Measurements from ENCODE around the gene NDUFA9.

Gene NDUFA9

GRCh38 chr12:4663971-4664505 is 15.1 kb downstream of the NDUFA9 start:
- H3K36me3 ChIP-seq (ENCODE audit: insufficient read depth, low read length): peaks cover 87% of the 10 kb centered on the region
- H3F3A ChIP-seq (ENCODE audit: low read depth): no peaks in the 10 kb centered on the region
- no peaks in the 10 kb centered on the region for H3K79me2 ChIP-seq (ENCODE audit: insufficient read depth, low read length)
- no peak for TF ChIP-seq EZH2phosphoT487 (IDR thresholded peaks at IDR 0.05; ENCODE audit: borderline replicate concordance)
- TF ChIP-seq, protein P1, sequence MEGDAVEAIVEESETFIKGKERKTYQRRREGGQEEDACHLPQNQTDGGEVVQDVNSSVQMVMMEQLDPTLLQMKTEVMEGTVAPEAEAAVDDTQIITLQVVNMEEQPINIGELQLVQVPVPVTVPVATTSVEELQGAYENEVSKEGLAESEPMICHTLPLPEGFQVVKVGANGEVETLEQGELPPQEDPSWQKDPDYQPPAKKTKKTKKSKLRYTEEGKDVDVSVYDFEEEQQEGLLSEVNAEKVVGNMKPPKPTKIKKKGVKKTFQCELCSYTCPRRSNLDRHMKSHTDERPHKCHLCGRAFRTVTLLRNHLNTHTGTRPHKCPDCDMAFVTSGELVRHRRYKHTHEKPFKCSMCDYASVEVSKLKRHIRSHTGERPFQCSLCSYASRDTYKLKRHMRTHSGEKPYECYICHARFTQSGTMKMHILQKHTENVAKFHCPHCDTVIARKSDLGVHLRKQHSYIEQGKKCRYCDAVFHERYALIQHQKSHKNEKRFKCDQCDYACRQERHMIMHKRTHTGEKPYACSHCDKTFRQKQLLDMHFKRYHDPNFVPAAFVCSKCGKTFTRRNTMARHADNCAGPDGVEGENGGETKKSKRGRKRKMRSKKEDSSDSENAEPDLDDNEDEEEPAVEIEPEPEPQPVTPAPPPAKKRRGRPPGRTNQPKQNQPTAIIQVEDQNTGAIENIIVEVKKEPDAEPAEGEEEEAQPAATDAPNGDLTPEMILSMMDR (conservative IDR thresholded peaks at IDR 0.05; ENCODE audit: low read length): no peak
- H3K9me3 ChIP-seq (ENCODE audit: insufficient read depth, low read depth, low read length): no peaks in the 10 kb centered on the region
- H3K27me3 ChIP-seq (ENCODE audit: insufficient read depth, low read length, poor library complexity, severe bottlenecking): no peaks in the 10 kb centered on the region
- H2AFZ ChIP-seq (ENCODE audit: low read length): no peak overlapping the region
- no peak overlapping the region for H3K9ac ChIP-seq (ENCODE audit: low read depth, low read length, poor library complexity, severe bottlenecking)
- H4K20me1 ChIP-seq (ENCODE audit: insufficient read depth, low read length, poor library complexity, severe bottlenecking): no peaks in the 10 kb centered on the region
- no peaks in the 10 kb centered on the region for H3K9me2 ChIP-seq (replicated peaks; ENCODE audit: low read depth, low read length)
- no peak overlapping the region for H3K4me2 ChIP-seq (ENCODE audit: low read depth, low read length, poor library complexity, severe bottlenecking)
- no peaks in the 10 kb centered on the region for H3K4me1 ChIP-seq (ENCODE audit: insufficient read depth, low read length, poor library complexity, severe bottlenecking)
- no peak overlapping the region for H3K4me3 ChIP-seq (ENCODE audit: low read length, poor library complexity, severe bottlenecking)

DNA sequence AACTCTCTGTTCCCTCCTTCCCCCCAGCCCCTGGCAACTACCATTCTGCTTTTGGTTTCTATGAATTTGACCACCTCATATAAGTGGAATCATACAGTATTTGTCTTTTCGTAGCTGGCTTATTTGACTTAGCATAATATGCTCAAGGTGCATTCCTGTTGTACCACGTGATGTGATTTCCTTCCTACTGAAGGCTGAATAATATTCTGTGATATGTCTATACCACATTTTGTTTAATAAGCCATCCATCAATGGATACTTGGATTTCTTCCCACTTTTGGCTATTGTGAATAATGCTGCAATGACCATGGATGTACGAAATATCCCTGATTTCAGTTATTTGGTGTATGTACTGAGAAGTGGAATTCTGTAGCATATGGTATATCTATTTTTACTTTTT is 16.3 kb downstream of the NDUFA9 start:
- TF ChIP-seq, protein P1 (conservative IDR thresholded peaks at IDR 0.05; ENCODE audit: low read length): no peak
- TF ChIP-seq EZH2phosphoT487 (IDR thresholded peaks at IDR 0.05; ENCODE audit: borderline replicate concordance): no peak
- H3K27me3 ChIP-seq (ENCODE audit: insufficient read depth, low read length, poor library complexity, severe bottlenecking): no peaks in the 10 kb centered on the region
- no peaks in the 10 kb centered on the region for H3K9me2 ChIP-seq (replicated peaks; ENCODE audit: low read depth, low read length)
- H3K36me3 ChIP-seq (ENCODE audit: insufficient read depth, low read length): peaks cover 87% of the 10 kb centered on the region
- H3K79me2 ChIP-seq (ENCODE audit: insufficient read depth, low read length): no peaks in the 10 kb centered on the region
- no peak overlapping the region for H2AFZ ChIP-seq (ENCODE audit: low read length)
- no peaks in the 10 kb centered on the region for H4K20me1 ChIP-seq (ENCODE audit: insufficient read depth, low read length, poor library complexity, severe bottlenecking)
- no peak overlapping the region for H3K9ac ChIP-seq (ENCODE audit: low read depth, low read length, poor library complexity, severe bottlenecking)
- no peaks in the 10 kb centered on the region for H3K4me1 ChIP-seq (ENCODE audit: insufficient read depth, low read length, poor library complexity, severe bottlenecking)
- no peak overlapping the region for H3K4me3 ChIP-seq (ENCODE audit: low read length, poor library complexity, severe bottlenecking)
- H3K9me3 ChIP-seq (ENCODE audit: insufficient read depth, low read depth, low read length): no peaks in the 10 kb centered on the region
- H3F3A ChIP-seq (ENCODE audit: low read depth): no peaks in the 10 kb centered on the region
- no peak overlapping the region for H3K4me2 ChIP-seq (ENCODE audit: low read depth, low read length, poor library complexity, severe bottlenecking)

DNA sequence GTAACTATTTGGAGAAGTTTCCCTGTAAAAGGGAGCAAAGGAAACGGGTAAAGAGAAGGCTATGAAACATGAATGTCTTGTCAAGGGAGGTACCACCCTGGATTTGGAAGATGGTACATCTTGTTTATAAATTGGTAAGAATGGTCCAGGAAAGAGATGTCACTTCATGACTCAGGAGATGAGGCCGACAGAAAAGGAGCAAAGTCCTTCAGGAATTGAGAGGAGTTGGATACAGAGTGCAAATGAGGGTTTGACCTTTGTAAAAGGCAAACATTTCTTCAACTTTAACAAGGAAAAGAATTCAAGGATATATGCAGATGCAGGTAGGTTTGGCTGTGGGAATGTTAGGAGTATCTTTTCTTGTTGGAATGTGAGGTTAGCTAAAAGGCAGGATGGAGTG is 30.8 kb downstream of the NDUFA9 start:
- no peak overlapping the region for H3K4me2 ChIP-seq (ENCODE audit: low read depth, low read length, poor library complexity, severe bottlenecking)

More for the DNA sequence above, 30.8 kb downstream of the NDUFA9 start:
- no peak for TF ChIP-seq EZH2phosphoT487 (IDR thresholded peaks at IDR 0.05; ENCODE audit: borderline replicate concordance)
- TF ChIP-seq, protein P1 (conservative IDR thresholded peaks at IDR 0.05; ENCODE audit: low read length): no peak
- Histone ChIP-seq H3K79me2 (ENCODE audit: insufficient read depth, low read length) (no peaks in the 10 kb centered on the region), H3K36me3 (ENCODE audit: insufficient read depth, low read length) (peaks cover 27% of the 10 kb centered on the region; the same call in 1 of the 2 replicates), H3K9ac (ENCODE audit: low read depth, low read length, poor library complexity, severe bottlenecking) (no peak overlapping the region), H3K27me3 (ENCODE audit: insufficient read depth, low read length, poor library complexity, severe bottlenecking) (no peaks in the 10 kb centered on the region), H3K9me2 (replicated peaks; ENCODE audit: low read depth, low read length) (no peaks in the 10 kb centered on the region), H3K4me3 (ENCODE audit: low read length, poor library complexity, severe bottlenecking) (no peak overlapping the region), H4K20me1 (ENCODE audit: insufficient read depth, low read length, poor library complexity, severe bottlenecking) (no peaks in the 10 kb centered on the region), H3F3A (ENCODE audit: low read depth) (no peaks in the 10 kb centered on the region), H2AFZ (ENCODE audit: low read length) (no peak overlapping the region), H3K9me3 (ENCODE audit: insufficient read depth, low read depth, low read length) (no peaks in the 10 kb centered on the region), H3K4me1 (ENCODE audit: insufficient read depth, low read length, poor library complexity, severe bottlenecking) (no peaks in the 10 kb centered on the region)

Data from Loucy (cell line).